ENCODE measurements around the gene NUDCD2.

Gene NUDCD2

DNA sequence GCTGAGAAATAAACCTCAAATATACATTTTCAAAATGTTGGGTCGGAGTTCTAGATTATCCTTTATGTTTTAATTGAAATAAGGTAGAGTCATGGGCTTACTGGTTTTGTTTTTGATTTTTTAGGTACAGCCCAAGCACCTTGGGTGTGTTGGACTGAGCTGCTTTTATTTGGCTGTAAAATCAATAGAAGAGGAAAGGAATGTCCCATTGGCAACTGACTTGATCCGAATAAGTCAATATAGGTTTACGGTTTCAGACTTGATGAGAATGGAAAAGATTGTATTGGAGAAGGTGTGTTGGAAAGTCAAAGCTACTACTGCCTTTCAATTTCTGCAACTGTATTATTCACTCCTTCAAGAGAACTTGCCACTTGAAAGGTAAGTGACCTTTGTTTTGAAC lies 18.9 kb downstream of the NUDCD2 start:
- H3K27ac ChIP-seq (ENCODE audit: low read depth, low read length, poor library complexity, severe bottlenecking) = no peak overlapping the region
- H3K27me3 ChIP-seq (ENCODE audit: insufficient read depth, low read length) = no peaks in the 10 kb centered on the region
- no peak overlapping the region for H3K4me3 ChIP-seq (ENCODE audit: low read depth, low read length, poor library complexity, severe bottlenecking)
- no peak overlapping the region for H2AFZ ChIP-seq (ENCODE audit: low read length)
- no peaks in the 10 kb centered on the region for H3K9me3 ChIP-seq (ENCODE audit: low read length)
- H3K36me3 ChIP-seq (ENCODE audit: insufficient read depth, low read length) = peaks cover 63% of the 10 kb centered on the region
- H3F3A ChIP-seq (ENCODE audit: insufficient read depth, low read length) = no peaks in the 10 kb centered on the region
- no peaks in the 10 kb centered on the region for H3K9me2 ChIP-seq (ENCODE audit: low read depth, low read length)
- H3K4me1 ChIP-seq (ENCODE audit: insufficient read depth, low read length, severe bottlenecking) = peaks cover 32% of the 10 kb centered on the region
- no peak overlapping the region for H3K9ac ChIP-seq (ENCODE audit: low read length)
- H4K20me1 ChIP-seq (ENCODE audit: insufficient read depth, low read length) = no peaks in the 10 kb centered on the region
- no peak overlapping the region for H3K4me2 ChIP-seq (ENCODE audit: low read length)
- no peak for TF ChIP-seq EZH2 (IDR thresholded peaks at IDR 0.05; ENCODE audit: borderline replicate concordance, low read length)
- TF ChIP-seq, protein P1, sequence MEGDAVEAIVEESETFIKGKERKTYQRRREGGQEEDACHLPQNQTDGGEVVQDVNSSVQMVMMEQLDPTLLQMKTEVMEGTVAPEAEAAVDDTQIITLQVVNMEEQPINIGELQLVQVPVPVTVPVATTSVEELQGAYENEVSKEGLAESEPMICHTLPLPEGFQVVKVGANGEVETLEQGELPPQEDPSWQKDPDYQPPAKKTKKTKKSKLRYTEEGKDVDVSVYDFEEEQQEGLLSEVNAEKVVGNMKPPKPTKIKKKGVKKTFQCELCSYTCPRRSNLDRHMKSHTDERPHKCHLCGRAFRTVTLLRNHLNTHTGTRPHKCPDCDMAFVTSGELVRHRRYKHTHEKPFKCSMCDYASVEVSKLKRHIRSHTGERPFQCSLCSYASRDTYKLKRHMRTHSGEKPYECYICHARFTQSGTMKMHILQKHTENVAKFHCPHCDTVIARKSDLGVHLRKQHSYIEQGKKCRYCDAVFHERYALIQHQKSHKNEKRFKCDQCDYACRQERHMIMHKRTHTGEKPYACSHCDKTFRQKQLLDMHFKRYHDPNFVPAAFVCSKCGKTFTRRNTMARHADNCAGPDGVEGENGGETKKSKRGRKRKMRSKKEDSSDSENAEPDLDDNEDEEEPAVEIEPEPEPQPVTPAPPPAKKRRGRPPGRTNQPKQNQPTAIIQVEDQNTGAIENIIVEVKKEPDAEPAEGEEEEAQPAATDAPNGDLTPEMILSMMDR (IDR thresholded peaks at IDR 0.05; ENCODE audit: low read length) = no peak
- H3K79me2 ChIP-seq (ENCODE audit: insufficient read depth, low read length) = peaks cover 15% of the 10 kb centered on the region

DNA sequence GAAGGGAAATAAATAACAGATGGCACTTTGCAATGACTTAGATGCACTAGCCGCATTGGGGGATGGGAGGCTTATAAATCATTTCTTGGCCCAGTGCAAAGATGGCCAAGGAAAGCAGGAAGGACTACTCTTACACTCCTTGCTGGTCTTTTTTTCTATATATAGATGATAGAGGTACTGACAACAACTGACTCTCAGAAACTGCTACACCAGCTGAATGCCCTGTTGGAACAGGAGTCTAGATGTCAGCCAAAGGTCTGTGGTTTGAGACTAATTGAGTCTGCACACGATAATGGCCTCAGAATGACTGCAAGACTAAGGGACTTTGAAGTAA lies 20.8 kb downstream of the NUDCD2 start:
- peak overlapping the region; percentile 89 for H3K4me3 ChIP-seq (ENCODE audit: low read depth, low read length, poor library complexity, severe bottlenecking)
- peaks cover 44% of the 10 kb centered on the region for H3K36me3 ChIP-seq (ENCODE audit: insufficient read depth, low read length)
- no peak for TF ChIP-seq EZH2 (IDR thresholded peaks at IDR 0.05; ENCODE audit: borderline replicate concordance, low read length)
- TF ChIP-seq, protein P1 (IDR thresholded peaks at IDR 0.05; ENCODE audit: low read length) = no peak
- no peak overlapping the region for H3K27ac ChIP-seq (ENCODE audit: low read depth, low read length, poor library complexity, severe bottlenecking)
- peak overlapping the region; percentile 84 for H3K4me2 ChIP-seq (ENCODE audit: low read length)
- no peaks in the 10 kb centered on the region for H3K9me3 ChIP-seq (ENCODE audit: low read length)
- H3K9ac ChIP-seq (ENCODE audit: low read length) = no peak overlapping the region; the same call in 1 of the 2 replicates
- peaks cover 15% of the 10 kb centered on the region for H3K79me2 ChIP-seq (ENCODE audit: insufficient read depth, low read length)
- peaks cover 32% of the 10 kb centered on the region for H3K4me1 ChIP-seq (ENCODE audit: insufficient read depth, low read length, severe bottlenecking)
- H4K20me1 ChIP-seq (ENCODE audit: insufficient read depth, low read length) = no peaks in the 10 kb centered on the region
- no peaks in the 10 kb centered on the region for H3K27me3 ChIP-seq (ENCODE audit: insufficient read depth, low read length)
- no peaks in the 10 kb centered on the region for H3K9me2 ChIP-seq (ENCODE audit: low read depth, low read length)
- no peaks in the 10 kb centered on the region for H3F3A ChIP-seq (ENCODE audit: insufficient read depth, low read length)
- H2AFZ ChIP-seq (ENCODE audit: low read length) = no peak overlapping the region

DNA sequence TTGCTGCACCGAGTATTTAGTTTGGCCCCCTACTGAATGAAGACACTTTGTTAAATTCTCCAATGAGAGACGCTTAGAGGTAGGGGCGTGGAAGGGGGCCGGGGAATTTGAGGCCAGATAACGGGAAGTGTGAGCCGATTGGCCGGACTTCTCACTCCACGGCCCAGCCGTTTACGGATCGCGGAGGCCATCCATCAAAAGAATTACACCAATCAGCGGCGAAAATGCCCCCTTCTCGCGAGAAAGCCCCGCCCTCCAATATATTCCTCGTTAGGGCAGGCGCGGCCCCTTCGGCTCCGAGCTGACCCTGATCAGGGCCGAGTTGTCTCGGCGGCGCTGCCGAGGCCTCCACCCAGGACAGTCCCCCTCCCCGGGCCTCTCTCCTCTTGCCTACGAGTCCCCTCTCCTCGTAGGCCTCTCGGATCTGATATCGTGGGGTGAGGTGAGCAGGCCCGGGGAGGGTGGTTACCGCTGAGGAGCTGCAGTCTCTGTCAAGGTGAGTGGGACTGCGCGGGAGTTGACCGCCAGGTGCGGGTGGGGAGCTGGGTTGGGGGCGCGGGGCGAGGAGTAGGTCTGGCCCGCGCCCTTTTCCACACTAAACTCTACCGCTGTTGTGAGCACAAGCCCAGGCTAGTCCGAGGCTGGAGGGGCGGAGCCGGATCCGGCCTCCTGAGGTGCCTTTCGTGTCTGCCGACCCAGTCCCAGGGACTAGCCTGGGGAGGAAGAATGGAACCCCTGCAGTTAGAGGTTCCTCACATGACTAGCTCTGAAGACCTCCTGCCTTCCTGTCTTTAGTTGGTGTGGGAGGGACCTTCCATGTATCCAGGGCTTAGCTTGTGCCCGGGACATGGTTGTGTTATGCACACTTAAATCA lies 22.4 kb downstream of the NUDCD2 start, which contains the start of gene CCNG1:
Gene CCNG1, plus strand, starts transcription at position 287 of the 874 bp plus-strand sequence. CDS start 1,662 bp downstream, outside the sequence.
- Histone ChIP-seq H3K4me2 (ENCODE audit: low read length) (peak within 1 kb of the TSS; percentile 84), H3K27me3 (ENCODE audit: insufficient read depth, low read length) (no peaks in the 10 kb centered on the region), H3F3A (ENCODE audit: insufficient read depth, low read length) (no peaks in the 10 kb centered on the region), H3K9me2 (ENCODE audit: low read depth, low read length) (no peaks in the 10 kb centered on the region), H4K20me1 (ENCODE audit: insufficient read depth, low read length) (no peaks in the 10 kb centered on the region), H3K4me1 (ENCODE audit: insufficient read depth, low read length, severe bottlenecking) (peaks cover 32% of the 10 kb centered on the region), H3K9ac (ENCODE audit: low read length) (peak within 1 kb of the TSS; percentile 87), H2AFZ (ENCODE audit: low read length) (peak within 1 kb of the TSS; percentile 82), H3K9me3 (ENCODE audit: low read length) (no peaks in the 10 kb centered on the region), H3K27ac (ENCODE audit: low read depth, low read length, poor library complexity, severe bottlenecking) (peak within 1 kb of the TSS; percentile 59), H3K36me3 (ENCODE audit: insufficient read depth, low read length) (peaks cover 29% of the 10 kb centered on the region), H3K79me2 (ENCODE audit: insufficient read depth, low read length) (peaks cover 15% of the 10 kb centered on the region), H3K4me3 (ENCODE audit: low read depth, low read length, poor library complexity, severe bottlenecking) (peak within 1 kb of the TSS; percentile 89)
- TF ChIP-seq EZH2 (IDR thresholded peaks at IDR 0.05; ENCODE audit: borderline replicate concordance, low read length) = no peak
- TF ChIP-seq, protein P1 (IDR thresholded peaks at IDR 0.05; ENCODE audit: low read length) = no peak
